Ramos (cell line): ENCODE results near the gene FLNB.

ENCODE experiments used
- in situ Hi-C: fragments of 300-500 bp; cut with MboI; formaldehyde crosslinking; loops from one replicate; pipeline ENCODE4 v1.14.3; 2022; ENCODE audit warnings: low sequenced_read_pairs; ENCODE audit not compliant: unreplicated experiment

Gene FLNB

GRCh38 chr3:58072052-58072762, 64.0 kb downstream of the FLNB start:
- in situ Hi-C loops, result no loop called here

DNA sequence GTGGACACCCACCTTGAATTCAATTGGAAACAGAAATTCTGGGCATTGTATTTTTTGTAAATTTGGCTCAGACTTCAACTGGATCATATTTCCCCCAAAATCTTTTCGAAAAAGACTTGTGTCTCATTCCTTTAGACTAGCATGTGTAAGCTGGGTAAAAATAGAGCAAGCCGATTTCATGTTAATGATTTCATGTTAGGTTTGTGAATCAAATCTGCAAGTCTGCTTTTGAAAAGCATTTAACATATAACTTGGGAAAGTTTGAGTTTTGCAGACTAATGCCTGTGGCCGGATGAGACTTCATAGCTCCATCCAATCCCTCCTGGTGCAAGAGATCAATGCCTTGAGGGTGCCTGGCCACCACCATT, 64.5 kb downstream of the FLNB start:
- in situ Hi-C loops, result no loop called here

GRCh38 chr3:58073301-58074108, 65.3 kb downstream of the FLNB start:
- in situ Hi-C loops, result no loop called here

- in situ Hi-C loops, result no loop called here
Observed at GRCh38 chr3:58074116-58074715, 66.0 kb downstream of the FLNB start.

DNA sequence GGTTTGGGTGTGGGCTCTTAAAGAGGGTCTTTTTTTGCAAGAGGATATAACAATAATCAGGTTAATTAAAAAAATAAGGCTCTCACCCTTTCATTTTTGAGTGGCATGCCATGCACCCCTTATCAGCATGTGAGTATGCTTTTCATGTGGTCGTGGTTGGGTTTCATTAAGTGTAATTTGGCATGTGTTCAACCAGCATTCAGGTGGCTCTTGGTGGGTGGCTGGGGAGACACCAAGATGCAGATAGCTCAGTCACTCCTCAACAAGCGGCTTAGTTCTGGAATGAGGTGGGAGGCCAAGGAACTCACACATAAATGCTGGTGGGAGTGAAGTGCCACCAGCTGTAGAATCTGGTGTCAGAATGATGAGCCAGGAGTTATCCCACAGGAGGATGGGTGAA, 66.8 kb downstream of the FLNB start:
- in situ Hi-C loops, result no loop called here

GRCh38 chr3:58077596-58078285, 69.5 kb downstream of the FLNB start:
- in situ Hi-C loops, result no loop called here

- in situ Hi-C loops, result no loop called here
Observed at GRCh38 chr3:58078610-58079009, 70.4 kb downstream of the FLNB start.

- in situ Hi-C loops, result no loop called here
Observed at GRCh38 chr3:58079773-58080172, 71.6 kb downstream of the FLNB start.

DNA sequence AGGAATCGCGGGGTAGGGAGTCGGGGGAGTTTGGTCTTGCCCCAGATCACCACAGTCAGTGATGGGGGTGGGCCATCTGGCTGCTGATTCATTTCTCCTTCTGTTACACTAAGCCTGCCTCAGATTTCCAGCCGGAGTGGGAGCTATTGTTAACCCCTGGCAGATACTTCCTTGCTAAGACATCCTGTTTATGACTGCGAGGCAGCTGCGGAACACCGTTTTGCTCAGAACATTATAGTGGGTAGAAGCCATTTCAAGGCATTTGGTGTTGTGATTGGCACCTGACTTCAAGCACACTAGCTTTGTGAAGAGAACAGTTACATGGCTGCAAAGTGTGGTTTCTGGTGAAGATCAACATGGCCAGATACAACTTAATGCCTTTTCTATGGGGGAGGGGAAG, 73.8 kb downstream of the FLNB start:
- in situ Hi-C loops, result no loop called here

GRCh38 chr3:58084166-58084565, 75.9 kb downstream of the FLNB start:
- in situ Hi-C loops, result no loop called here

GRCh38 chr3:58084788-58085543, 76.7 kb downstream of the FLNB start:
- in situ Hi-C loops, result no loop called here

DNA sequence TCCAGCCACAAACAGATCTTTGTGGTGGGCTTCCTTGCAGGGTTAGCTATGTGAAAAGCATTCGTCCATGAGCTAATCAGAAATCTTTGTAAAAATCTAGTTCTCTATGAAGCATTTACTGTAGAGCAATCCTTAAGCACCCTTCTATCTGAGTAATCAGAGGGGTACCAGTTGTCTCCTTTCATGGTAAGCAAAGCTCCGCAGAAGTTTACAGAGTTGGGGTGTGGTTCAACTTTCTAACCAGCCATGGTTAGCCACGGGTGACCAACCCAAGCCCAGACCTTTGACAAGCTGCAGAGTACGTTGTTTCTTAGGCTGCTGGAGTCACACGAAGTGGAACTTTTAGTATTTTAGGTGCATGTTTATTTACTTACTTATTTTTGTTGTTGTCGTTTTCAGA, 77.4 kb downstream of the FLNB start:
- in situ Hi-C loops, result no loop called here

GRCh38 chr3:58088501-58088900, 80.3 kb downstream of the FLNB start:
- in situ Hi-C loops, result no loop called here

GRCh38 chr3:58090351-58090750, 82.1 kb downstream of the FLNB start:
- in situ Hi-C loops, result no loop called here

GRCh38 chr3:58092521-58092920, 84.3 kb downstream of the FLNB start:
- in situ Hi-C loops, result no loop called here

DNA sequence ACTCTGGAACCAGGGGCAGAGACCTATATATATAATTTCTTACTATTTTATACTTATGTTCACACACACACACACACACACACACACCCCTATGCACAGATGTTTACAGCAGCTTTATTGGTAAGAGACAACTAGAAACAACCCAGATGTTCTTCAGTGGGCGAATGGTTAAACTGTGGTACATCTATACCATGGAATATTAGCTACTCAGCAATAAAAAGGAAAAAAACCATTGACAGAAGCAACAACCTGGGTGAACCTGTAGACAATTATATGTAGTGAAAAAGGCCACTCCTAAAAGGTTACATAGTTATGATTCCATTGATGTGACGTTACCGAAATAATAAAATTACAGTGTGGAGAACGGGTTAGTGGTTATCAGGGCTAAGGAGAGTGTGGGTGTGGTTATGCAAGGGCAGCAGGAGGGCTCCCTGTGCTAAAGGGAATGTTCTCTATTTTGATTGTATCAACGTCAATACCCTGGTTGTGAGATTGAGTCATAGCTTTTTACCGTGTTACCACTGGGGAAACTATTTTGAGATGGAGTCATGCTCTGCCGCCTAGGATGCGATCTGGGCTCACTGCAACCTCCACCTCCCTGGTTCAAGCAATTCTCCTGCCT, 85.5 kb downstream of the FLNB start:
- in situ Hi-C loops, result no loop called here

- in situ Hi-C loops, result no loop called here
Observed at GRCh38 chr3:58094657-58095056, 86.4 kb downstream of the FLNB start.

DNA sequence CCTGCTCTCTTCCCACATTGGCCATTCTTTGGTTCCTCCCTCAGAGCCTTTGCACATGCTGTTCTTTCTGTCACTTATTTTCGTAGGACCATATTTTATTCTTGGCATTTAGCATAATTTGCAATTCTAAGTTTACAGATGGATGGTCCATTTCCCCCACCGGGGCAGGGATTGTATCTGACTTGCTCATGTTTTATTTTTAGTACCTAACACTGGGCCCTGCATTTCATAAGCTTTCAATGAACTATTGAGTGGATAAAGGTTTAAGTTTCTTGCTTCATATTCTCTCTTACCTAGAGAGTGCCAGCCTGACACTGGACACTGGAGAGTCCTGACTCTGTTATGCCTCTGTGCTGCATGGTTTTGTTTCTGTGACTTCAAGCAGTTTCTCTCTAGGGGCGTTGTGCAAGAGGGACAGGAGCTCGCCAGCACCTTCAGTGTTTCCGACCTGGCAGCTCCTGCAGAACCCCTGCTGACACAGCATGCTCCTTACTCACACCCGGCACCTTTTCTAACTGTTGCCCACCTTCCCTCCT, 87.4 kb downstream of the FLNB start:
- in situ Hi-C loops, result no loop called here

DNA sequence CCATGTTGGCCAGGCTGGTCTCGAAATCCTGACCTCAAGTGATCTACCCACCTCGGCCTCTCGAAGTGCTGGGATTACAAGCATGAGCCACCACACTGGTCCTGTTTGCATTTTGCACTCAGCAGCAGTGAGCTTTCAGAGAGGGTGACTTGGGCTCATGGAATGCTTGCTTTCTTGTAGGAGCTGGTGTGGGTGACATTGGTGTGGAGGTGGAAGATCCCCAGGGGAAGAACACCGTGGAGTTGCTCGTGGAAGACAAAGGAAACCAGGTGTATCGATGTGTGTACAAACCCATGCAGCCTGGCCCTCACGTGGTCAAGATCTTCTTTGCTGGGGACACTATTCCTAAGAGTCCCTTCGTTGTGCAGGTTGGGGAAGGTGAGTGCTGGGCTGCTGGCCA, 90.3 kb downstream of the FLNB start:
- in situ Hi-C loops, result no loop called here

- in situ Hi-C loops, result no loop called here
Observed at GRCh38 chr3:58099865-58100264, 91.6 kb downstream of the FLNB start.
